ENCODE results near the gene BCAS3.

The BCAS3 gene

GRCh38 chr17:61380836-61381525, 703.3 kb downstream of the BCAS3 start:
- DNase-seq (ENCODE audit: low spot score) = no peak
- H3K4me3 ChIP-seq = no peak overlapping the region
- TF ChIP-seq, protein P1, sequence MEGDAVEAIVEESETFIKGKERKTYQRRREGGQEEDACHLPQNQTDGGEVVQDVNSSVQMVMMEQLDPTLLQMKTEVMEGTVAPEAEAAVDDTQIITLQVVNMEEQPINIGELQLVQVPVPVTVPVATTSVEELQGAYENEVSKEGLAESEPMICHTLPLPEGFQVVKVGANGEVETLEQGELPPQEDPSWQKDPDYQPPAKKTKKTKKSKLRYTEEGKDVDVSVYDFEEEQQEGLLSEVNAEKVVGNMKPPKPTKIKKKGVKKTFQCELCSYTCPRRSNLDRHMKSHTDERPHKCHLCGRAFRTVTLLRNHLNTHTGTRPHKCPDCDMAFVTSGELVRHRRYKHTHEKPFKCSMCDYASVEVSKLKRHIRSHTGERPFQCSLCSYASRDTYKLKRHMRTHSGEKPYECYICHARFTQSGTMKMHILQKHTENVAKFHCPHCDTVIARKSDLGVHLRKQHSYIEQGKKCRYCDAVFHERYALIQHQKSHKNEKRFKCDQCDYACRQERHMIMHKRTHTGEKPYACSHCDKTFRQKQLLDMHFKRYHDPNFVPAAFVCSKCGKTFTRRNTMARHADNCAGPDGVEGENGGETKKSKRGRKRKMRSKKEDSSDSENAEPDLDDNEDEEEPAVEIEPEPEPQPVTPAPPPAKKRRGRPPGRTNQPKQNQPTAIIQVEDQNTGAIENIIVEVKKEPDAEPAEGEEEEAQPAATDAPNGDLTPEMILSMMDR (IDR thresholded peaks at IDR 0.05) = no peak
- H3K27ac ChIP-seq = peak overlapping the region in 1 of 2 donors; percentile 91

DNA sequence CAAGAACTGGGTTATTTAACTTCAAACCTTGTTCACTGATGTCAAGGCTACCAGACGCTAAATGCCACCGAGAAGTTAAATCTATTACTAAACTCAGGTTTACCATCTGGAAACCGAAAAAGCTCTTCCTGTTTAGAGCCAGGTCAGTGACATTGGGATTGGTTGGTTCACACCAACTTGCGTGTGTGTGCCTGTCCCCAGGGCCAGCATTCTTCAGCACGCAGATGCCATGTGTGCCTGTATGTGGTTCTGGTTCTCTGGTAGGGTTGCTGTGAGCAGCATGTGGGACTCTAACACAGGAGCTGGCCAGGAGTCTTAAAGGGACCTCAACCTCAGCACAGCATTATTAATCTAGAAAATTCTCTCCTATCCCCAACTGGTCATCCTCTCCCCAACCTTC, 703.9 kb downstream of the BCAS3 start:
- DNase-seq (ENCODE audit: low spot score) = no peak
- Histone ChIP-seq H3K4me3 (no peak overlapping the region), H3K27ac (peak overlapping the region in 1 of 2 donors; percentile 23)
- TF ChIP-seq, protein P1 (IDR thresholded peaks at IDR 0.05) = no peak

DNA sequence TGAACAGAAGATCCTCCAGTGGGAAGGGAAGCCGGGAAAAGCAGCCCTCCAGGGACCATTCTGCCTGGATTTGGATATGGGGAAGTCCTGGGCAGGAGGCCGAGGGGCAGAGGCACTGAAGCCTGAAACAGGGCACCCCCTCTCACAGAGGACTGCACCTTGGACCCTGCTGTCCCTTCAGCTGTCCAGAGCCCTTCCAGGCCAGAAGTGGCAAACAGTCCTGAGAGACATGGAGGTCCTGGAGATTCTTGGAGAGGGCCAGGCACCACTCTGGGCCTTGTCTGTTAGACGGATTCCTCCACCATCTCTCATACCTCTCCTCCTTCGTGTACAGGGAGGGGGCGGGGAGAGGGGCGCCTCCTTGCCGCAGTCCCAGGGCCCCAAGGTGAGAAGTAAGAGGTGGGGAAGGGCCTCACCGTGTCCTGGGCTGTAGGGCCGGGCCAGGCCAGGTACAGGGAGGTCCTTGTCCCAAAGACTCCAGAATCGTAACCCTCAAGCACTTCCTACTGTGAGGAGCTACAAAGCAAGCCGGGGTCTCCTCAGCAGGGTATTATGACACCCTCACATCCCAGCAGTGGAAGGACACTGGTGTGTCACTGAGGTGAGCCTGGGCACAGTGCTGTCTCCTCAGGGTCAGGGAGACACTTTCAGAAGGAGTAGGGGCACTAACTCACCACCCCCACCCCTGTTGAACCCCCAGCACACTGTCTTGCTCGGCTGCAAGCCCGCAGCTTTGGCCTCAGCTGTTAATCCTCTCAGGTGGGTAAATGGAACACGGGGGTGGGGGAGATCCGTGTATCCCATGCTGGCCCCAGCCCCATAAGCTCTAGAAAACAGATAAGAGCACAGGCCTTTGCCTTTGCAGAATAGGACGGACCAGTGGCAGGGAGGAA, 705.4 kb downstream of the BCAS3 start:
- no peak for DNase-seq (ENCODE audit: low spot score)
- TF ChIP-seq, protein P1 (IDR thresholded peaks at IDR 0.05) = no peak
- no peak overlapping the region for H3K4me3 ChIP-seq
- H3K27ac ChIP-seq = peak overlapping the region in 1 of 2 donors; percentile 25

- Histone ChIP-seq H3K4me3 (no peak overlapping the region), H3K27ac (peak overlapping the region in 1 of 2 donors; percentile 25)
- TF ChIP-seq, protein P1 (IDR thresholded peaks at IDR 0.05) = no peak
- no peak for DNase-seq (ENCODE audit: low spot score)
Observed at GRCh38 chr17:61383689-61384201, 706.1 kb downstream of the BCAS3 start.

- TF ChIP-seq, protein P1 (IDR thresholded peaks at IDR 0.05) = no peak
- Histone ChIP-seq H3K4me3 (no peak overlapping the region), H3K27ac (no peak overlapping the region)
- DNase-seq (ENCODE audit: low spot score) = no peak
Observed at GRCh38 chr17:61384354-61384691, 706.7 kb downstream of the BCAS3 start.

- no peak for DNase-seq (ENCODE audit: low spot score)
- no peak overlapping the region for H3K27ac ChIP-seq
- TF ChIP-seq, protein P1 (IDR thresholded peaks at IDR 0.05) = no peak
- H3K4me3 ChIP-seq = no peak overlapping the region
Observed at GRCh38 chr17:61384692-61385576, 707.3 kb downstream of the BCAS3 start.
